Vagina (tissue), 2 donors: ENCODE measurements around the gene SPATA20.

Source experiments
- POLR2A ChIP-seq, 2 donors: fragments of 450-650 bp; IDR thresholded peaks; one replicate each; pipeline ENCODE4 v1.6.1; 2017; ENCODE audit warnings: antibody characterized with exemption in 2 of 2, mild to moderate bottlenecking in 2 of 2, moderate library complexity in 2 of 2
- TF ChIP-seq, protein P1 (sequence below), 3 experiments: fragments of 450-650 bp in 2 of 3; fragments of 200-600 bp in 1 of 3; sonication (generic) in 1 of 3; IDR thresholded peaks; one replicate each; pipeline ENCODE4 v1.5.1; 2017 to 2019; ENCODE audit warnings: antibody characterized with exemption in 3 of 3, mild to moderate bottlenecking in 2 of 3, moderate library complexity in 2 of 3

- TF ChIP-seq, protein P1, sequence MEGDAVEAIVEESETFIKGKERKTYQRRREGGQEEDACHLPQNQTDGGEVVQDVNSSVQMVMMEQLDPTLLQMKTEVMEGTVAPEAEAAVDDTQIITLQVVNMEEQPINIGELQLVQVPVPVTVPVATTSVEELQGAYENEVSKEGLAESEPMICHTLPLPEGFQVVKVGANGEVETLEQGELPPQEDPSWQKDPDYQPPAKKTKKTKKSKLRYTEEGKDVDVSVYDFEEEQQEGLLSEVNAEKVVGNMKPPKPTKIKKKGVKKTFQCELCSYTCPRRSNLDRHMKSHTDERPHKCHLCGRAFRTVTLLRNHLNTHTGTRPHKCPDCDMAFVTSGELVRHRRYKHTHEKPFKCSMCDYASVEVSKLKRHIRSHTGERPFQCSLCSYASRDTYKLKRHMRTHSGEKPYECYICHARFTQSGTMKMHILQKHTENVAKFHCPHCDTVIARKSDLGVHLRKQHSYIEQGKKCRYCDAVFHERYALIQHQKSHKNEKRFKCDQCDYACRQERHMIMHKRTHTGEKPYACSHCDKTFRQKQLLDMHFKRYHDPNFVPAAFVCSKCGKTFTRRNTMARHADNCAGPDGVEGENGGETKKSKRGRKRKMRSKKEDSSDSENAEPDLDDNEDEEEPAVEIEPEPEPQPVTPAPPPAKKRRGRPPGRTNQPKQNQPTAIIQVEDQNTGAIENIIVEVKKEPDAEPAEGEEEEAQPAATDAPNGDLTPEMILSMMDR (IDR thresholded peaks at IDR 0.05), result no peak
- no peak for TF ChIP-seq POLR2A (IDR thresholded peaks at IDR 0.05)
Observed at GRCh38 chr17:50563092-50563511, 16.1 kb downstream of the SPATA20 start.
